AG09319 (cell line): ENCODE data around the gene MCTP2.

Source experiments
- DNase-seq: peaks from one replicate; pipeline ENCODE4 v3.0.0-alpha.2; 2010; ENCODE audit warnings: low read depth; ENCODE audit errors: extremely low read depth
- CTCF ChIP-seq: IDR thresholded peaks from 2 replicates; pipeline ENCODE4 v1.5.1; 2011; ENCODE audit warnings: low read depth, mild to moderate bottlenecking, inconsistent platforms, low read length, moderate library complexity

MCTP2 gene

GRCh38 chr15:94451466-94451865 is 220.1 kb downstream of the MCTP2 start:
- DNase-seq, result no peak
- no peak for TF ChIP-seq CTCF

GRCh38 chr15:94453227-94453988 is 222.0 kb downstream of the MCTP2 start:
- no peak for DNase-seq
- no peak for TF ChIP-seq CTCF

GRCh38 chr15:94455297-94455696 is 223.9 kb downstream of the MCTP2 start:
- no peak for DNase-seq
- no peak for TF ChIP-seq CTCF

- DNase-seq, result no peak
- TF ChIP-seq CTCF, result no peak
Observed at GRCh38 chr15:94456226-94456625, 224.9 kb downstream of the MCTP2 start.

- no peak for DNase-seq
- TF ChIP-seq CTCF, result no peak
Observed at GRCh38 chr15:94457661-94458060, 226.3 kb downstream of the MCTP2 start.

GRCh38 chr15:94460624-94461023 is 229.3 kb downstream of the MCTP2 start:
- no peak for DNase-seq
- TF ChIP-seq CTCF, result no peak

GRCh38 chr15:94467034-94467433 is 235.7 kb downstream of the MCTP2 start:
- DNase-seq, result no peak

More at GRCh38 chr15:94467034-94467433, 235.7 kb downstream of the MCTP2 start:
- TF ChIP-seq CTCF, result no peak
